PC-3 (cell line): Measurements from ENCODE around the gene GAGE12E. TPM values are rescaled to one million over a fixed set of nuclear protein-coding genes. Genes with fewer than 3 reads are reported as not detected.
"Not testable (repeated sequence)": the region's sequence is repeated elsewhere in the genome, so short reads cannot be mapped to it uniquely, and the experiment has no call there.

Experiments used
- ATAC-seq: fragments of 200-7000 bp; cut with Tn5 transposase; 2 replicates; pipeline ENCODE4 v1.9.1; 2020; ENCODE audit warnings: mild to moderate bottlenecking, moderate library complexity
- Bru-seq: library from RNA; stranded (reverse); fragments of 400-500 nt; gene quantifications from one replicate; lab custom pipeline; 2021; lab: Mats Ljungman, UMichigan
- BruChase-seq, 2 experiments: library from RNA; stranded (reverse); fragments of 400-500 nt; gene quantifications; one replicate each; lab custom pipeline; 2021; lab: Mats Ljungman, UMichigan
- BruUV-seq: library from RNA; stranded (reverse); fragments of 400-500 nt; replicated peaks from 2 replicates; lab custom pipeline; 2021; lab: Mats Ljungman, UMichigan
- CTCF ChIA-PET: fragments of 300-600 bp; sonication (Branson Sonifier 250); formaldehyde crosslinking; loops from one replicate; lab custom pipeline; 2022; ENCODE audit warnings: antibody characterized with exemption; lab: Charles Lee
- POLR2A ChIA-PET: fragments of 300-600 bp; sonication (Branson Sonifier 250); formaldehyde crosslinking; loops from one replicate; lab custom pipeline; 2022; ENCODE audit warnings: antibody characterized with exemption; ENCODE audit not compliant: unreplicated experiment; lab: Charles Lee
- DNase-seq: peaks from one replicate; pipeline ENCODE4 v3.0.0-alpha.2; 2015
- H2AFZ ChIP-seq: fragments of 300-600 bp; sonication (generic); 2 replicates; pipeline ENCODE4 v1.6.0; 2016; ENCODE audit warnings: antibody characterized with exemption, low read length
- H3F3A ChIP-seq: fragments of 300-600 bp; sonication (generic); one replicate; pipeline ENCODE4 v1.6.0; 2017; ENCODE audit warnings: antibody characterized with exemption, low read length, control low read depth, mild to moderate bottlenecking; ENCODE audit not compliant: unreplicated experiment
- H3K27ac ChIP-seq: fragments of 300-600 bp; sonication (generic); 2 replicates; pipeline ENCODE4 v1.5.1; 2016; ENCODE audit warnings: mild to moderate bottlenecking, low read length
- H3K27me3 ChIP-seq: fragments of 300-600 bp; sonication (generic); 2 replicates; pipeline ENCODE4 v1.6.1; 2016; ENCODE audit warnings: low read length, mixed read lengths
- H3K36me3 ChIP-seq: fragments of 300-600 bp; sonication (generic); 2 replicates; pipeline ENCODE4 v1.6.1; 2016; ENCODE audit warnings: low read depth, mixed run types, low read length, mixed read lengths
- H3K4me1 ChIP-seq: fragments of 300-600 bp; sonication (generic); 2 replicates; pipeline ENCODE4 v1.5.1; 2016; ENCODE audit warnings: low read length; ENCODE audit not compliant: insufficient read depth
- H3K4me2 ChIP-seq: fragments of 300-600 bp; sonication (generic); 2 replicates; pipeline ENCODE4 v1.6.0; 2016; ENCODE audit warnings: low read length
- H3K4me3 ChIP-seq: fragments of 300-600 bp; sonication (generic); 2 replicates; pipeline ENCODE4 v1.5.1; 2016; ENCODE audit warnings: mild to moderate bottlenecking, low read length, mixed read lengths
- H3K79me2 ChIP-seq: fragments of 300-600 bp; sonication (generic); 2 replicates; pipeline ENCODE4 v1.6.1; 2017; ENCODE audit warnings: low read length, mixed read lengths
- H3K9ac ChIP-seq: fragments of 300-600 bp; sonication (generic); 2 replicates; pipeline ENCODE4 v1.6.0; 2016; ENCODE audit warnings: mild to moderate bottlenecking, low read length
- H3K9me2 ChIP-seq: fragments of 300-600 bp; sonication (generic); replicated peaks from 2 replicates; pipeline ENCODE4 v1.6.1; 2016; ENCODE audit warnings: mixed run types, low read length, mixed read lengths
- H3K9me3 ChIP-seq: fragments of 300-600 bp; sonication (generic); 2 replicates; pipeline ENCODE4 v1.6.1; 2016; ENCODE audit warnings: low read length, mixed read lengths
- H4K20me1 ChIP-seq: fragments of 300-600 bp; sonication (generic); 2 replicates; pipeline ENCODE4 v1.6.1; 2016; ENCODE audit warnings: low read length, mixed read lengths
- intact Hi-C: fragments of 100-400 bp; cut with micrococcal nuclease; formaldehyde crosslinking; loops from 2 replicates; pipeline ENCODE4 v1.9.0; 2023
- long read RNA-seq: library from polyadenylated mRNA; unstranded; transcript quantifications from one replicate; pipeline ENCODE4 v2.0.0, GENCODE V29; 2021; ENCODE audit not compliant: unreplicated experiment
- total RNA-seq: library from RNA; depleted of rRNA; stranded (reverse); fragments of >200 nt; gene quantifications from 2 replicates; pipeline ENCODE4 v1.2.3, GENCODE V29; 2014; rRNA removed

Gene GAGE12E
- total RNA-seq (not detected in 2 replicates), Bru-seq, nascent RNA (not detected), BruChase-seq, experiment 1, labeled RNA remaining after a 6-hour chase (not detected), BruChase-seq, experiment 2, labeled RNA remaining after a 2-hour chase (not detected)
- long read RNA-seq, result 0 reads

- H3K9me3 ChIP-seq, DNase-seq, ATAC-seq, BruUV-seq, H3K79me2 ChIP-seq, intact Hi-C loops, POLR2A ChIA-PET, H3K4me2 ChIP-seq, H3F3A ChIP-seq, CTCF ChIA-PET, H3K36me3 ChIP-seq, H3K4me1 ChIP-seq, H3K4me3 ChIP-seq, H3K27ac ChIP-seq, H2AFZ ChIP-seq, H3K27me3 ChIP-seq, H4K20me1 ChIP-seq, H3K9me2 ChIP-seq, H3K9ac ChIP-seq: not testable (repeated sequence)
Measured at GRCh38 chrX:49550989-49551388, at the start of gene GAGE12E. Gene GAGE12E, plus strand, starts transcription at chrX:49551289. Its CDS starts 1,155 bp downstream, at chrX:49552444.

GRCh38 chrX:49531877-49532276 is 19.2 kb upstream of the GAGE12E start, which contains the start of gene GAGE12C:
Gene GAGE12C, plus strand, starts transcription at chrX:49532177. Its CDS starts 1,155 bp downstream, at chrX:49533332.
- POLR2A ChIA-PET, H3K4me2 ChIP-seq, H3K9ac ChIP-seq, BruUV-seq, intact Hi-C loops, H3K36me3 ChIP-seq, H2AFZ ChIP-seq, H3K27me3 ChIP-seq, H3K4me3 ChIP-seq, H3K27ac ChIP-seq, H3F3A ChIP-seq, H3K9me3 ChIP-seq, DNase-seq, ATAC-seq, H4K20me1 ChIP-seq, H3K4me1 ChIP-seq, CTCF ChIA-PET, H3K9me2 ChIP-seq, H3K79me2 ChIP-seq: not testable (repeated sequence)

GRCh38 chrX:49541433-49541832 is 9.7 kb upstream of the GAGE12E start, which contains the start of gene GAGE12D:
Gene GAGE12D, plus strand, starts transcription at chrX:49541733. Its CDS starts 1,155 bp downstream, at chrX:49542888.
- H3K4me1 ChIP-seq, H3K9me2 ChIP-seq, H4K20me1 ChIP-seq, BruUV-seq, H3K9me3 ChIP-seq, H3K4me2 ChIP-seq, H2AFZ ChIP-seq, POLR2A ChIA-PET, H3K79me2 ChIP-seq, intact Hi-C loops, H3K27ac ChIP-seq, CTCF ChIA-PET, H3F3A ChIP-seq, H3K4me3 ChIP-seq, H3K9ac ChIP-seq, H3K27me3 ChIP-seq, ATAC-seq, H3K36me3 ChIP-seq, DNase-seq: not testable (repeated sequence)

GRCh38 chrX:49560542-49560941 is 9.5 kb downstream of the GAGE12E start, which contains the start of gene GAGE12F:
Gene GAGE12F, plus strand, starts transcription at chrX:49560842. Its CDS starts 1,155 bp downstream, at chrX:49561997.
- intact Hi-C loops, H3K4me1 ChIP-seq, H3K27me3 ChIP-seq, H3K27ac ChIP-seq, H3K79me2 ChIP-seq, CTCF ChIA-PET, H2AFZ ChIP-seq, H3F3A ChIP-seq, H3K9ac ChIP-seq, H3K9me2 ChIP-seq, H3K4me3 ChIP-seq, H3K9me3 ChIP-seq, POLR2A ChIA-PET, ATAC-seq, BruUV-seq, H3K4me2 ChIP-seq, H4K20me1 ChIP-seq, DNase-seq, H3K36me3 ChIP-seq: not testable (repeated sequence)

- H3K4me3 ChIP-seq, H3K27ac ChIP-seq, H3K9me2 ChIP-seq, H3K36me3 ChIP-seq, H3F3A ChIP-seq, BruUV-seq, H2AFZ ChIP-seq, H3K4me1 ChIP-seq, H3K27me3 ChIP-seq, intact Hi-C loops, DNase-seq, H3K4me2 ChIP-seq, H3K79me2 ChIP-seq, H3K9ac ChIP-seq, H4K20me1 ChIP-seq, ATAC-seq, CTCF ChIA-PET, POLR2A ChIA-PET, H3K9me3 ChIP-seq: not testable (repeated sequence)
Measured at GRCh38 chrX:49568728-49569127, 17.6 kb downstream of the GAGE12E start.

- H3K9ac ChIP-seq, POLR2A ChIA-PET, ATAC-seq, intact Hi-C loops, CTCF ChIA-PET, H2AFZ ChIP-seq, H3K4me1 ChIP-seq, H3K9me2 ChIP-seq, H3K9me3 ChIP-seq, H3K36me3 ChIP-seq, H3K4me3 ChIP-seq, H3F3A ChIP-seq, H3K4me2 ChIP-seq, DNase-seq, H3K27ac ChIP-seq, H4K20me1 ChIP-seq, H3K79me2 ChIP-seq, BruUV-seq, H3K27me3 ChIP-seq: not testable (repeated sequence)
Measured at GRCh38 chrX:49569152-49569551, 18.1 kb downstream of the GAGE12E start.
